Renal cortex interstitium (tissue), 11 donors: ENCODE measurements around the gene OSBPL8. TPM values are rescaled to one million over a fixed set of nuclear protein-coding genes. Genes with fewer than 3 reads are reported as not detected.
A peak's percentile ranks its signal among the peaks of the same experiment; 100 is the strongest.
"Not testable (repeated sequence)": the region's sequence is repeated elsewhere in the genome, so short reads cannot be mapped to it uniquely, and the experiment has no call there.

ENCODE experiments used
- DNase-seq, 11 donors: peaks; one replicate each; pipeline ENCODE4 v3.0.0-alpha.2; 2013; ENCODE audit warnings: low read depth in 9 of 11, low spot score in 4 of 11; ENCODE audit errors: extremely low read depth in 1 of 11
- polyA plus RNA-seq, 3 donors: library from polyadenylated mRNA; unstranded; fragments of 120-200 nt; gene quantifications; one replicate each; pipeline ENCODE4 v1.2.1, GENCODE V29; 2013; ENCODE audit not compliant: insufficient read length in 3 of 3

Gene OSBPL8
- polyA plus RNA-seq, 3 donors, result 63.9 to 76.6 (median 75.7) TPM

DNA sequence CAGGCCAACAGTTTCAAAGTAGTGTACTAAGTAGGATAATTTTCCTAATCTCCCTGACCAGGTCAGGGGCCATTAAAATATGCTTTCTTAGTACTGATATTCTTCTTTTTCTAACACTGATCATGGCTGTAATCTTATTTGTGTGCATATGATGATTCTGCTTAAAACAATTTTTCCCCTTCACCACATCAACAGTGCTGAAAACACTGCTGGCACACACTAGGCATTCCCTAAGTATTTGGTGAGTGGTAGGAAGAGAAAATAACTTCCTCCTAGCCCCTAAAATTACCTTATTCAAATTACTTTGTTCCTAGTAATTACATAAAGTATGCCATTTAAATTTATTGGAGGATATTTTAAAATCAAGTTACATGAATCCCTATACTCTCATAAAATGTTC, 161.5 kb downstream of the OSBPL8 start:
- DNase-seq, result no peak

DNA sequence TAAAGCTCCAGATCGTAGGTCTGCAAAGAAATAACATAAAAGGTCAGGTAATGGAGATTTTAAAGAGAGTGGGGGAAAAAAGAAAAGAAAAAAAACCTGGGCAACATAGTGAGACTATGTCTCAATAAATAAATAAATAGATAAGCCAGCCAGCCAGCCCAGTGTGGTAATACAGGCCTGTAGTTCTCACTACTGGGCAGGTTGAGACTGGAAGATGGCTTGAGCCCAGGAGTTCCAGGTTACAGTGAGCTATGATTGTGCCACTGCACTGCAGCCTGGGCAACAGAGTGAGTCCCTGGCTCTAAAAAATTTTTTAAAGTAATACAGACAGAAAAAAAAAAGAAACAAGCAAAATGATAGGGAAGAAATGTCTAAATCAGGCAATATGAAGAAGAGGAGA, 168.1 kb downstream of the OSBPL8 start:
- no peak for DNase-seq

DNA sequence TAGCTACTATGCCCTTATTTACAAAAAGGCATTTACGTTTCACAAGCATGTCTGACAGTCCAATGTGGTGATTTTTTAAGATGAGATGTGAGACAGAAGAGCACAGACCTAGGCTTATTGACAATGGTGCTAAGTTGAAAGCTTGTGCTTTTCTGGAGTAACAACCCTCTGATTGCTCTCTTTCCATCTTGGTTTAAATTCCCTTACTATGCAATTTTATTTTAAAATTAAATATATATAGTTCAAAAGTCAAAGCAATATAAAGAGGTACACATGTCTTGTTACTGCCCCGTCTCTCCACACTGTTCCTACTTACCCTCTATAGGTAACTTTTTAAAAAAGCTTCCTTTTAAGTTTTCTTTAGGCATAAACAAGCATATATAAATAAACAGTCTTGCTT, 172.0 kb downstream of the OSBPL8 start:
- no peak for DNase-seq

DNA sequence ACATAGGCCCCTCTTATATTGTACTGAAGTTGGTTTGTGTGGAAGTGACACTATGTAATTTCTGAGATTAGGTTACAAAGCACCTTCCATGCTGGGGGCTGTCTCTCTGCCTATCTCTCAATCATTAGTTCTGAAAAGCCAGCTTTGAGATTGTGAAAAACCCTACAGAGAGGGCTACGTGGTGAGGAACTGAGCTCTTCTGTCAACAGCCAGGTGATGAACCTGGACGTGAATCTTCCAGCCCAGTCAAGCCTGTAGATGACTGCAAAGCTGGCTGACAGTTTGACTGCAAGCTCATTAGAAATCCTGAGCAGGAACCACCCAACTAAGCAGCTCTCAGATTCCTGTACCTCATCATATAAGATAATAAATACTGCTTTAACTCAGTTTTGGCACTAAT, 175.0 kb downstream of the OSBPL8 start:
- peak in 1 of 11 donors; percentile 2 for DNase-seq

DNA sequence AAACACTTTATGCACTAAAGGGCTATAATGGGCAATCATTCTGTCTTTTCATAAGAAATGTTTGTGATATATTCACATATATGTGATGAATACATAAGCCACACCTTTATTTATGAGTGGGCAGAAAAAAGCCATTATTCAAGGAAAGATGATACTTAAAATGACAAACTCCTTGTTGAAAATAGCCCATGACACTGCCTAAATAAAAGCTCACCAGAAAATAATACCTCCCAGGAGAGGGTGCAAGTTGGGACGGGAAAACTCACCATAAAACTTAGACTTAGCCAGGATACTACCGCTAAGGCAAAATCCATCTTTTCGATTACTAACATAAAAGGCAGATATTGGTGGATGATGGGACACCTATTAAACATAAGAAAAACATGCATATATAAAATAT, 175.6 kb downstream of the OSBPL8 start:
- DNase-seq, result no peak

DNA sequence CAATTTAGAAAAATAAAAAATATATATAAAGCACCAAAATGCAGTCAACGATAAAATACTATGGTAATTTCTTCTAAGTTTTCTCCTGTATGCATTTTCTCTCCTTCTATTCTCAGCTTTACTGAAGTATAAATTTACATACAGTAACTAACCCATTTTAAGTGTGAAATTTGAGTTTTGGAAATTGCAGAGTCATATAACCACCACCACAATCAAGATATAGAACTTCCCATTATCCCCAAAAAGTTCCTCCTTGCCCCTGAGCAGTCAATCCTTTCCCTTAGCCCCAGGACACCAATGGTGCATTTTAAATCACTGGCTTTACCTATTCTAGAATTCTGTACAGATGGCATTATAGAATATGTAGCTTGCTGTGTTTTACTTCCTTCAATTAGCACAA, 180.3 kb downstream of the OSBPL8 start:
- DNase-seq, result no peak

DNA sequence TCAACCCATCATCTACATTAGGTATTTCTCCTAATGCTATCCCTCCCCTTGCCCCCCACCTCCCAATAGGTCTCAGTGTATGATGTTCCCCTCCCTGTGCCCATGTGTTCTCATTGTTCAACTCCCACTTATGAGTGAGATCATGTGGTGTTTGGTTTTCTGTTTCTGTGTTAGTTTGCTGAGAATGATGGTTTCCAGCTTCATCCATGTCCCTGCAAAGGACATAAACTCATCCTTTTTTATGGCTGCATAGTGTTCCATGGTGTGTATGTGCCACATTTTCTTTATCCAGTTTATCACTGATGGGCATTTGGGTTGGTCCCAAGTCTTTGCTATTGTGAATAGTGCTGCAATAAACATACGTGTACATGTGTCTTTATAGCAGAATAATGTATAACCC, 182.7 kb downstream of the OSBPL8 start:
- not testable (repeated sequence) for DNase-seq

DNA sequence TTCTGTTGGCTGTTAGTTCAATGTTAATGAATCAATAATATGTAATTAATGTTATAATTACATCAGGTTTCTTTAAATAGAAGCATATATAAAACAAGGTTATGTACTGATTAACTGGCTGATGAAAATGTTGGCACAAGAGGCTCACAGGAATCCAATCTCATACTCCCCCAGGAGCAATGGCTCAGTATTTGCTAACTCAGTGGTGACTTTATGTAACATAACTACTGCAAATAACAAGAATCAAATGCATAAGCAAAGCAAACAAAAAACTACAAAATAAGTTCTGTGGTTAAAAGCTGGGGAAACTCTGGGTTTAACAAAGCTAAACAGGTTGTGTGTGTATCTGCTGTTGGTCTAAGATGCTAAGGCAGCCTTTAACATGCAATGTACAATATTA, 183.6 kb downstream of the OSBPL8 start:
- no peak for DNase-seq

DNA sequence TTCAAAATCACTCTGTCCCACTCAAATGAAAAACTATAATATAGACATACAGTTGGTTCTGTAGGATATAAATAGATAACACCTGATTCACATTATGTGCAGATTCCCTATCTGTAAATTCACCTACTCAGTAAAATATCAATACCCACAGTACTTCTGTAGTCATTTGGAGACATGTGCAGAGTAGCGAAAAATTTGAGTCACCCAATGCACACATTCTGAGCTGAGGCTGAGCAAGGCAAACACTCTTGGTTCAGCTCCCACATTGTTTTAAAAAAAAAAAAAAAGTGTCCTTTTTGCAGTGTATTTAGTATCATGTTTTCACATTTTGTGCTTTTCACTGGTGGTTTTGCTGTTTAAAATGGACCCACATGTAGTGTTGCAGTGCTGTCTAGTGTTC, 184.1 kb downstream of the OSBPL8 start:
- DNase-seq, result no peak

DNA sequence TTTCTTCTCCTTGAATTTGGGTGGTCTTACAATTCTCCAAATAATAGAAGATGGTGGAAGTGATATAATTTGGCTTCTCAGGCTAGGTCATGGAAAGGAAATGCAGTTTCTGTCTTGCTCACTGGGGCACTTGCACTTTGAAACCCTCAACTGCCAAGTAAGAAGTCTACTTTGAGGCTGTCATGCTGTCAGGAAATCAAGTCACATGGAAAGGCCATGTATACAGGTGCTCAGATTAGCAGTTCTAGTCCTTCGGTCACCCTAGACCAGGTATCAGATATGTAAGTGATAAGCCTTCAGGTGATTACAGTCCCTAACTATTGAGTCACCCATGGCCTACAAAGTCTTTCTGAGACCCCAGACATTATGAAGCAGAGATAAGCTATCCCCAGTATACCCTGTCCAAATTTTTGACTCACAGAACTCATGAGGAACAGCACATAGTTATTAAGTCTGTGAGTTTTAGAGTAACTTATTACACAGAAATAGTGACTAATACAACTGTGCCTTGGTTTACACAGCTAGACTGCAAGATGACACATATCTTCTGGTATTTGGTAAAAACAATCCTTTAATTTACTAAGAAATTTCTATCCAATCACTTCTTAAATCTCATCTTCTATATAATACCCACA, 185.1 kb downstream of the OSBPL8 start:
- no peak for DNase-seq

DNA sequence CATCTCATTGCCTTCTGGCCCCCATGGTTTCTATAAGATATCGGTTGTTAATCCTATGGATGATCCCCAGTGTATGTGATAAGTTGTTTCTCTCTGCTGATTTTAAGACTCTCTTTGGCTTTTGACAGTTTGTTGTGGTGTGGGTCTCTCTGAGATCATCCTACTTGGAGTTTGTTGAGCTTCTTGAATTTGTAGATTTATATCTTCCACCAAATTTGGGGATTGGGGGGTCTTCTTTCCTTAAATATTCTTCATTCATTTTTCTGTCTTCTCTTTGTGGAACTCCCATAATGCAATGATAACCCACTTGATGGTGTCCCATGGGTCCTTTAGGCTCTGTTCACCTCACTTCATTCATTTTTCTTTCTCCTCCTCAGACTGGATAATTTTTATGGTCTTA, 191.3 kb downstream of the OSBPL8 start:
- DNase-seq, result no peak

DNA sequence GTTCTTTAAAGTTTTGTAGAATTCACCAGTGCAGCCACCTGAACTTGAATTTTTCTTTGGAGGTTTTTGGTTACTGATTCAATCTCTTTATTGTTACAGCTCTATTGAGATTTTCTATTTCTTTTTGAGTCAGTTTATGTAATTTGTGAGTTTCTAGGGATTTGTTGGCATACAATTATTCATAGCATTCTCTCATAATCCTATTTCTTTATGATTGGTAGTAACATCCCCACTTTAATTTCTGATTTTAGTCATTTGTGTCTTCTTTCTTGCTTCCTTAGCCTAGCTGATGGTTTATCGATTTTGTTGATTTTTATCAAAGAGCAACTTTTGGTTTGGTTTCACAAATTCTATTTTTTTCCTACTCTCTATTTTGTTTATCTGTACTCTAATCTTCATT, 193.4 kb downstream of the OSBPL8 start:
- no peak for DNase-seq

DNA sequence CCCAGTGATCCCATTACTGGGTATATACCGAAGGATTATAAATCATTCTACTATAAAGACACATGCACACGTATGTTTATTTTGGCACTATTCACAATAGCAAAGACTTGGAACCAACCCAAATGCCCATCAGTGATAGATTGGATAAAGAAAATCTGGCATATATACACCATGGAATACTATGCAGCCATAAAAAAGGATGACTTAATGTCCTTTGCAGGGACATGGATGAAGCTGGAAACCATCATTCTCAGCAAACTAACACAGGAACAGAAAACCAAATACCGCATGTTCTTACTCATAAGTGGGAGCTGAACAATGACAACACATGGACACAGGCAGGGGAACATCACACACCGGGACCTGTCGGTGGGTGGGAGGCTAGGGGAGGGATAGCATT, 195.4 kb downstream of the OSBPL8 start:
- not testable (repeated sequence) for DNase-seq

DNA sequence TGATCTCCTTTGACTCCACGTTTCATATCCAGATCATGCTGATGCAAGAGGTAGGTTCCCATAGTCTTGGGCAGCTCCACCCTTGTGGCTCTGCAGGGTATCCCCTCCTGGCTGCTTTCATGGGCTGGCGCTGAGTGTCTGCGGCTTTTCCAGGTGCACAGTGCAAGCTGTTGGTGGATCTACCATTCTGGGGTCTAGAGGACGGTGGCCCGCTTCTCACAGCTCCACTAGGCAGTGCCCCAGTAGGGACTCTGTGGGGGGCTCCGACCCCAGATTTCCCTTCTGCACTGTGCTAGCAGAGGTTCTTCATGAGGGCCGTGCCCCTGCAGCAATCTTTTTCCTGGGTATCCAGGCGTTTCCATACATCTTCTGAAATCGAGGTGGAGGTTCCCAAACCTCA, 199.3 kb downstream of the OSBPL8 start:
- DNase-seq, result no peak

DNA sequence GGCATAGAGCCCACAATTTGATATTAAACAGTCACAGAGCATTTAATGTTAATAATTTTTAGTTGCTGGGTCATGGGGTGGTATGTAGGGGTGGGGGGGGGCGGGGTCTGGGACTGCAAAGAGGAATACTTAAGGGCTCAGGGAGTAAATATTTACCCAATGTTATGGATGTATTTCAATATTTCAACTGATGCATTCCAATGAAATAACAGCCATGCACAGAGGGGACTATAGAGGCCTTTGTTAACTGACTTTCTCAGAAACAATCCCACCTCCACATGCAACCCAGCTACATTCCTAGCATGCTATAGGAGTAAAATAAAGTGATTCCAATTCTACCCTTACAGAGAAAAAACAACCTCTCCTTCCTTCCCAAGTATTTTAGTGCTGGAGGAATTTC, 203.5 kb downstream of the OSBPL8 start:
- DNase-seq, result peak in 2 of 11 donors; percentile 11 to 22

DNA sequence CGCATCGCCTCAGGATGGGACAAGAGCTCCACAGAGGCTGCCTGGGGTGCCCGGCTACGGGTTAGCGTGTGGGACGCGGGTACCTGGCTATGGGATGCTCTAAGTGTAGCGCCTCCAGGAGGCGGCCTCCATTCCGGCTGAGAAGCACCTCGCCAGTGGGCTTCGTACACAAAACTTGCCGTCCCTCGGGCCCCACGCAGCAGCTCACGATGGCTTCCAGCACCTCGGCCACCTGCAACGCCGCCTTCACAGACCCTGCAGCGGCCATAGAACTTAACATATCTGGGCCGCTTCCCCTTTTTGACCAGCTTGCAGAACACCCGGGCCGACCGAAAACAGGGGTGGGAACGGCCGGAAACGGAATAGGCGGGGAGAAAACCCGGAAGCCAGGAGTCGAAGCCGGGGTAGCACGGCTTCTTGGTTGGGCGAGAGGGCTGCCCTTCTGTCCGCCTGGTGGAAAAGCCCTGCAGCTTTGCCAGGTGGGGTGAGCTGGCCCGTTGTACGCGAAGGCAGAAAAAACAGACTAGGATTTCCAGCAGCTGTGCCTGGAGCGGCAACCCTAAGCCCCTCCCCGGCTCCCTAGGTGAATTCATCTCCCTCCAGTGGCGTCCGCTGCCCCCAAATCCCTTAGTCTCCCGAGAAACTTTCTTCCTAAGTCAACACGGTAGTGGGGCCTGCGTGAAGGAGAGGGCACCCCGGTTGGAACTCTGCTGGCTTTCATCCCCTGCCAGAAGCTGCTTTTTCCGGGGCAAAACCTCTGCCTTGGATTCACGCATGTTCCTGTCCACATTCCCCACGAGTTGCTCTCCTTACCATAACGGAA, 211.3 kb downstream of the OSBPL8 start, which contains the start of gene BBS10:
TSS of gene BBS10 (minus strand) at position 337 of the 823 bp plus-strand sequence. CDS start at position 280, 57 bp downstream.
- DNase-seq, result peak; percentile 70 to 87 (median 82)

DNA sequence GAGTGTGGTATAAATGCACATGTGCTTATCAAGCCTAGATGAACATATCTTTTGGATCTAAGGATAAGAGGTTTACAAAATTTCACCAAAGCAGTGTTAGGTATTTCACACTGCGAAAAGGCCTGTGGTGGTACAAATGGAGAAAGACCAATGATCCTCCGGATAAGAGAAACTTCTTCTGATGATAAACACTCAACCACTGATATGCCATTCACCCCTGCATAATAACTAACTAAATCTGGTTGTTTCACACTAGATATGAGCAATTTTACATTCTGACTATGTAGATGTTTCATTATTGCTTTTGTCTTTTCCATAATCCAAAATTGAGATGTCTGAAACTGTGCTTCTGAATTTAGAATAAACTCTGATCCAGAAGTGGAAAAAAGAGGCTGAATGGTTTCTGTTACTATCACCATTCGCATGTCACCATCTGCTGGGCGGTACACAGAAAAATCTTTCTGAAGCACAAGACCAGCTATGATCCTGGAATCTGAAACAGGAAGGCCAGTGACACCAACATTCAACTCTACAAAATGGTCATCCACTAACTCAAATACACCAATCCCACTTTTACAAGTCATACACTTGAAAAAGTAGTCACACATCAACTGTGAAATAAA, 212.7 kb downstream of the OSBPL8 start:
- peak in 5 of 11 donors; percentile 12 to 34 (median 25) for DNase-seq

DNA sequence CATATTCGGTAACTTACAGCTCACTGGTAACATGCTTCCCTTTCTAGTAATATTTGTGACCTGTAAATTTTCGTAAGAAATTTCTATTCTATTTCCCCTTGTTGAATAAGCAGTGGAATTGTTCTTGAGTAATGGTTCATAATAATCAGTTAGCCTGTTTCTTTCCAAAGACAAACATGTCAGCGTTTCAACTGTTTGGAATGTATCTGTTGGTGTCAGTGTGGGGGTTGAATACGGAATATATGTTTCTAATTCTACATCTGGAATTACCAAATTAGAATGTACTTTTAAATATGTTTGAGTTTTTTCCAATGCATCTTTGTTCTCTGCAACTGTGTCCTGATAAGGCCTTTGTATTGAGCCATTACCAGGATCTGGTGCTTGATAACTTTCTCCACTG, 213.3 kb downstream of the OSBPL8 start:
- no peak for DNase-seq

DNA sequence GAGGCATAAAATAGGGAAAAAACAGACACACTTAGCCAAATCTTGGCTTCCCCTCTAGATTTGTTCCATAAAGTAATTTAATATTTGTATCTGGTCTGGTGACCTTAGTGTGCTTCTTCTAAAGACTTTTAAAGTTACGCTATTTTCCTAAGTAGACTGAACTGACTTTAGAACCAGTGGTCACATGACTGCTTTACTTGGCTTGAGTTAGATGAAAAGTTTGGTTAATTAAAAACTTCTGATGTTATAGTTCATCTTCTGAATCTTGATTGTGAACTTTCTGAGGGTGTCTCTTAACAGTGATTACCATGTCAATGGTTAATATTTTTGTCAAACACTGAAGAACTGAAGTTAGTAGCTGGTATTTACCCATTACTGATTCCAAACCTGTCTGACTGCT, 214.0 kb downstream of the OSBPL8 start:
- DNase-seq, result no peak

DNA sequence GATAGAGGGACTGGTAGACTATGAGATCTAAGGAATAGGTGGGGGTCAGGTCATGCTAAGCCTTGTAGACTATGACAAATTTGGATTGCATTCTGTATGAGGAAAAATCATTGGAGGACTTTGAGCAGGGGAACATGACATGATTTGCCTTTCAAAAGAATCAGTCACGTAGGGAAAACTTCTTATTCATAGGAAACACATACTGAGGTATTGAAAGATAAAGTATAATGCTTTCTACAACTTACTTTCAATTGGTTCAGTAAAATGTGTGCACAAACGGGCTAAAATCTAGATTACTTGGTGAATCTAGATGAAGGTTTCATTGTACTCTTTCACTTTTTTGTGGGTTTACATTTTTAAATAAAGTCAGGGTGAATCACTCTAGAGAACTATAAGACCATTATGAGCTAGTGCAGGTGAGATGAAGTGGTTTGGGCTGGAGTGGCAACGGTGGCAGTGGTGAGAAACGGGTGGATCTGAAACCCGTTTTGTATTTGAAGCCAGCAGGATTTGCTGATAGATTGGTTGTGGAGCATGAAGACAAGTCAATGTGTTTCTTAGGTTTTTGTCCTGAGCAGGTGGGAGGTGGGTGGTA, 218.0 kb downstream of the OSBPL8 start:
- no peak for DNase-seq
